H7 (cell line): ENCODE data around the gene CABCOCO1. TPM values are rescaled to one million over a fixed set of nuclear protein-coding genes. Genes with fewer than 3 reads are reported as not detected.

Experiments
- DNase-seq: peaks from one replicate; pipeline ENCODE4 v3.0.0; 2012
- H3K27me3 ChIP-seq: 2 replicates; pipeline ENCODE4 v1.6.0; 2011; ENCODE audit warnings: mild to moderate bottlenecking, low read length; ENCODE audit not compliant: control insufficient read depth, insufficient read depth
- H3K36me3 ChIP-seq: replicated peaks from 2 replicates; pipeline ENCODE4 v1.5.1; 2011; ENCODE audit warnings: low read length; ENCODE audit not compliant: control insufficient read depth, insufficient read depth
- H3K4me3 ChIP-seq: 2 replicates; pipeline ENCODE4 v1.5.1; 2011; ENCODE audit warnings: low read depth, mild to moderate bottlenecking, control low read depth, low read length, moderate library complexity; ENCODE audit not compliant: insufficient read depth
- total RNA-seq: library from RNA; depleted of rRNA; stranded (reverse); fragments of >200 nt; shearing (Covaris generic); gene quantifications from 2 replicates; pipeline ENCODE4 v1.2.3, GENCODE V29; 2014; rRNA removed

Gene CABCOCO1
- total RNA-seq, 1 experiment from 2014 or later = not detected

- Histone ChIP-seq H3K27me3 (no peaks in the 10 kb centered on the region), H3K4me3 (no peak overlapping the region), H3K36me3 (no peaks in the 10 kb centered on the region)
- DNase-seq = no peak
Measured at GRCh38 chr10:61805091-61805490, 142.4 kb downstream of the CABCOCO1 start.

- Histone ChIP-seq H3K4me3 (no peak overlapping the region), H3K36me3 (no peaks in the 10 kb centered on the region), H3K27me3 (no peaks in the 10 kb centered on the region; the same call in 1 of the 2 replicates)
- no peak for DNase-seq
Measured at GRCh38 chr10:61810263-61810662, 147.5 kb downstream of the CABCOCO1 start.

GRCh38 chr10:61812052-61812721 lies 149.5 kb downstream of the CABCOCO1 start:
- H3K27me3 ChIP-seq = no peaks in the 10 kb centered on the region; the same call in 1 of the 2 replicates
- no peak for DNase-seq
- no peak overlapping the region for H3K4me3 ChIP-seq
- H3K36me3 ChIP-seq = no peaks in the 10 kb centered on the region

GRCh38 chr10:61812920-61813319 lies 150.2 kb downstream of the CABCOCO1 start:
- no peak for DNase-seq
- H3K36me3 ChIP-seq = no peaks in the 10 kb centered on the region
- no peak overlapping the region for H3K4me3 ChIP-seq
- no peaks in the 10 kb centered on the region; the same call in 1 of the 2 replicates for H3K27me3 ChIP-seq

GRCh38 chr10:61814160-61814559 lies 151.4 kb downstream of the CABCOCO1 start:
- Histone ChIP-seq H3K27me3 (no peaks in the 10 kb centered on the region; the same call in 1 of the 2 replicates), H3K4me3 (no peak overlapping the region), H3K36me3 (no peaks in the 10 kb centered on the region)
- no peak for DNase-seq

GRCh38 chr10:61815496-61815895 lies 152.8 kb downstream of the CABCOCO1 start:
- no peaks in the 10 kb centered on the region for H3K36me3 ChIP-seq
- H3K27me3 ChIP-seq = no peaks in the 10 kb centered on the region; the same call in 1 of the 2 replicates
- DNase-seq = no peak
- no peak overlapping the region for H3K4me3 ChIP-seq

Other genes starting within 250 kb of the CABCOCO1 start
- gene TMEM26, start 209.5 kb upstream of the CABCOCO1 start, total RNA-seq = 0.04 TPM in 1 of 2 replicates, not detected in the other
- 1.3 and 1.4 TPM in 2 replicates for gene ARID5B, start 238.8 kb downstream of the CABCOCO1 start, total RNA-seq